CD14-positive monocyte (primary cell): Measurements from ENCODE around the gene PFDN5. TPM values are rescaled to one million over a fixed set of nuclear protein-coding genes. Genes with fewer than 3 reads are reported as not detected.

ENCODE experiments used
- DNase-seq, 3 donors: peaks; one replicate each; pipeline ENCODE4 v3.0.0-alpha.2; 2011 to 2022
- H2AFZ ChIP-seq: 2 replicates; pipeline ENCODE4 v1.6.0; 2012; ENCODE audit warnings: mild to moderate bottlenecking, low read depth, low read length, inconsistent platforms; ENCODE audit not compliant: insufficient read depth, poor library complexity, severe bottlenecking
- H3K27ac ChIP-seq, 2 donors: 1 replicate in 1 of 2; 2 replicates in 1 of 2; pipeline ENCODE4 v1.5.1; 2012 to 2013; ENCODE audit warnings: low read length in 2 of 2, control low read depth in 1 of 2, inconsistent platforms in 1 of 2, low read depth in 1 of 2, mild to moderate bottlenecking in 1 of 2
- H3K27me3 ChIP-seq, 2 donors: one replicate each; pipeline versions ENCODE4 v1.6.0 to v1.6.1; 2011 to 2013; ENCODE audit warnings: low read length in 2 of 2; ENCODE audit not compliant: control insufficient read depth in 2 of 2, insufficient read depth in 2 of 2
- H3K36me3 ChIP-seq, 2 donors: replicated peaks in 1 of 2; 1 replicate in 1 of 2; 2 replicates in 1 of 2; pipeline versions ENCODE4 v1.5.1 to v1.6.1; 2012 to 2013; ENCODE audit warnings: low read length in 2 of 2, control low read depth in 1 of 2, inconsistent platforms in 1 of 2, mild to moderate bottlenecking in 1 of 2; ENCODE audit not compliant: insufficient read depth in 2 of 2, control insufficient read depth in 1 of 2
- H3K4me1 ChIP-seq, 2 donors: 1 replicate in 1 of 2; 2 replicates in 1 of 2; pipeline versions ENCODE4 v1.5.1 to v1.6.1; 2012 to 2013; ENCODE audit warnings: low read length in 2 of 2, control low read depth in 1 of 2, inconsistent platforms in 1 of 2, mild to moderate bottlenecking in 1 of 2, moderate library complexity in 1 of 2; ENCODE audit not compliant: insufficient read depth in 2 of 2, control insufficient read depth in 1 of 2
- H3K4me2 ChIP-seq: replicated peaks from 2 replicates; pipeline ENCODE3; 2012; ENCODE audit warnings: low read length, moderate library complexity, mild to moderate bottlenecking; ENCODE audit not compliant: poor library complexity, severe bottlenecking; ENCODE audit errors: extremely low read depth
- H3K4me3 ChIP-seq, 3 experiments: fragments of 200-600 bp in 1 of 3; sonication (generic) in 1 of 3; replicated peaks in 1 of 3; 1 replicate in 2 of 3; 2 replicates in 1 of 3; pipeline ENCODE4 v1.5.1; 2011 to 2013; ENCODE audit warnings: low read length in 3 of 3, mild to moderate bottlenecking in 3 of 3, control low read depth in 2 of 3, low read depth in 2 of 3, inconsistent platforms in 1 of 3, moderate library complexity in 1 of 3
- H3K79me2 ChIP-seq: 2 replicates; pipeline ENCODE4 v1.6.0; 2012; ENCODE audit warnings: mild to moderate bottlenecking, control low read depth, inconsistent platforms, low read length, moderate library complexity; ENCODE audit not compliant: insufficient read depth
- H3K9ac ChIP-seq: 2 replicates; pipeline ENCODE4 v1.6.0; 2017; ENCODE audit warnings: low read length, mild to moderate bottlenecking; ENCODE audit not compliant: insufficient read depth, poor library complexity, severe bottlenecking
- H3K9me3 ChIP-seq, 2 donors: replicated peaks in 1 of 2; 1 replicate in 1 of 2; 2 replicates in 1 of 2; pipeline versions ENCODE4 v1.5.1 to v1.6.1; 2012 to 2013; ENCODE audit warnings: low read length in 2 of 2, control low read depth in 1 of 2; ENCODE audit not compliant: control insufficient read depth in 1 of 2, insufficient read depth in 1 of 2
- H4K20me1 ChIP-seq: 2 replicates; pipeline ENCODE4 v1.6.0; 2012; ENCODE audit warnings: mild to moderate bottlenecking, low read length, control low read depth, moderate library complexity; ENCODE audit not compliant: insufficient read depth
- H3K27ac Mint-ChIP-seq, 7 donors: one replicate each; pipeline ENCODE4 v1.8.0; 2020; ENCODE audit warnings: mild to moderate bottlenecking in 7 of 7, mixed read lengths in 7 of 7, moderate library complexity in 6 of 7, inconsistent platforms in 2 of 7
- H3K27me3 Mint-ChIP-seq, 3 donors: one replicate each; pipeline ENCODE4 v1.8.0; 2021 to 2022; ENCODE audit warnings: low read depth in 3 of 3, mild to moderate bottlenecking in 3 of 3, mixed read lengths in 3 of 3, moderate library complexity in 3 of 3, inconsistent platforms in 1 of 3
- H3K36me3 Mint-ChIP-seq, 2 donors: one replicate each; pipeline ENCODE4 v1.8.0; 2020; ENCODE audit warnings: mixed read lengths in 2 of 2, inconsistent platforms in 1 of 2, mild to moderate bottlenecking in 1 of 2
- H3K4me1 Mint-ChIP-seq: one replicate; pipeline ENCODE4 v1.8.0; 2020; ENCODE audit warnings: mild to moderate bottlenecking, mixed read lengths
- H3K4me3 Mint-ChIP-seq, 2 donors: one replicate each; pipeline ENCODE4 v1.8.0; 2020; ENCODE audit warnings: mild to moderate bottlenecking in 2 of 2, mixed read lengths in 2 of 2, moderate library complexity in 1 of 2
- H3K9me3 Mint-ChIP-seq, 7 donors: one replicate each; pipeline ENCODE4 v1.8.0; 2020 to 2022; ENCODE audit warnings: mixed read lengths in 7 of 7, mild to moderate bottlenecking in 6 of 7, moderate library complexity in 6 of 7, inconsistent platforms in 2 of 7
- whole genome bisulfite sequencing: methylation state at CpG from one replicate; pipeline ENCODE4 v1.1.5; 2013; ENCODE audit warnings: missing lambda C conversion rate; ENCODE audit not compliant: insufficient coverage; 5-methylcytosine and 5-hydroxymethylcytosine counted together
- intact Hi-C, 2 donors: fragments of 100-400 bp; cut with micrococcal nuclease; formaldehyde crosslinking; loops; one replicate each; pipeline versions ENCODE4 v1.15.0 to v1.15.1; 2023
- polyA plus RNA-seq, 3 donors: library from polyadenylated mRNA; depleted of rRNA in 1 of 3; unstranded in 2 of 3; stranded (reverse) in 1 of 3; fragments of 300-500 nt in 2 of 3; fragments of >200 nt in 1 of 3; fragmentation: Illumina TruSeq in 2 of 3; gene quantifications; 1 replicate in 2 of 3; 2 replicates in 1 of 3; pipeline ENCODE4 v1.2.3, GENCODE V29; 2012 to 2021
- TF ChIP-seq, protein P1 (sequence below): fragments of 200-600 bp; IDR thresholded peaks from one replicate; pipeline ENCODE4 v1.8.0; 2022; ENCODE audit warnings: antibody characterized with exemption, mild to moderate bottlenecking

The PFDN5 gene
- polyA plus RNA-seq, 3 donors, result 1,474 to 2,196 (median 1,751) TPM

DNA sequence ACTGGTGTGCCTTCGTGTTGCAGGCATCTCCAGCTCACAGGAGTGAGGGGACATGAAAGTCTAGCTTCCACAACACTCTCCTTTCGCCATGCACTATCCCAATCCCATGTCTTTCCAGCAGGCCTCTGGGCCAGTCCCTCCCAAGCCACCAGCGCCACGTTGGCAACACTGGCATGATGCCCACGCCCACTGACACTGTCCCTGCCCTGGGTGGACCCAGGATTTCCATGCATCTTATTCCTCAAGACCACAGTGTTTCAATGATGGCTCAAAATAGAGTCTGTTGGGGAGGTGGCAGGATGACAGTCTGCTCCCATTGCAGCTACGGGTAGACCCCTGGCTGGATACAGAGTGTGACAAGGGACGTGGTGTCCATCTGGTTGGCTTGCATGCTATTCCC is 38.5 kb downstream of the PFDN5 start:
- Mint-ChIP-seq H3K4me1 (peaks cover 21% of the 10 kb centered on the region), H3K9me3 (peaks cover 0 to 2% (median 0%) of the 10 kb centered on the region in 7 donors), H3K27ac (no peak overlapping the region), H3K36me3 (peaks cover 0 to 2% of the 10 kb centered on the region in 2 donors), H3K4me3 (peak overlapping the region in 1 of 2 donors; percentile 35), H3K27me3 (peaks cover 46 to 59% (median 46%) of the 10 kb centered on the region in 3 donors)
- TF ChIP-seq, protein P1, sequence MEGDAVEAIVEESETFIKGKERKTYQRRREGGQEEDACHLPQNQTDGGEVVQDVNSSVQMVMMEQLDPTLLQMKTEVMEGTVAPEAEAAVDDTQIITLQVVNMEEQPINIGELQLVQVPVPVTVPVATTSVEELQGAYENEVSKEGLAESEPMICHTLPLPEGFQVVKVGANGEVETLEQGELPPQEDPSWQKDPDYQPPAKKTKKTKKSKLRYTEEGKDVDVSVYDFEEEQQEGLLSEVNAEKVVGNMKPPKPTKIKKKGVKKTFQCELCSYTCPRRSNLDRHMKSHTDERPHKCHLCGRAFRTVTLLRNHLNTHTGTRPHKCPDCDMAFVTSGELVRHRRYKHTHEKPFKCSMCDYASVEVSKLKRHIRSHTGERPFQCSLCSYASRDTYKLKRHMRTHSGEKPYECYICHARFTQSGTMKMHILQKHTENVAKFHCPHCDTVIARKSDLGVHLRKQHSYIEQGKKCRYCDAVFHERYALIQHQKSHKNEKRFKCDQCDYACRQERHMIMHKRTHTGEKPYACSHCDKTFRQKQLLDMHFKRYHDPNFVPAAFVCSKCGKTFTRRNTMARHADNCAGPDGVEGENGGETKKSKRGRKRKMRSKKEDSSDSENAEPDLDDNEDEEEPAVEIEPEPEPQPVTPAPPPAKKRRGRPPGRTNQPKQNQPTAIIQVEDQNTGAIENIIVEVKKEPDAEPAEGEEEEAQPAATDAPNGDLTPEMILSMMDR, result no peak
- no peak overlapping the region for H3K9ac ChIP-seq
- no peak overlapping the region for H2AFZ ChIP-seq
- no peaks in the 10 kb centered on the region for H3K79me2 ChIP-seq
- intact Hi-C loops, result no loop called here
- H3K9me3 ChIP-seq, result no peaks in the 10 kb centered on the region
- no peak overlapping the region for H3K4me3 ChIP-seq
- H3K4me2 ChIP-seq, result no peak overlapping the region
- H3K27me3 ChIP-seq, result peaks cover 5 to 36% of the 10 kb centered on the region in 2 donors
- H4K20me1 ChIP-seq, result no peaks in the 10 kb centered on the region
- no peak for DNase-seq
- H3K27ac ChIP-seq, result no peak overlapping the region
- WGBS, result 83% methylated on average over 5 of the region's 7 CpGs
- peaks cover 6 to 9% of the 10 kb centered on the region in 2 donors for H3K4me1 ChIP-seq
- no peaks in the 10 kb centered on the region for H3K36me3 ChIP-seq

DNA sequence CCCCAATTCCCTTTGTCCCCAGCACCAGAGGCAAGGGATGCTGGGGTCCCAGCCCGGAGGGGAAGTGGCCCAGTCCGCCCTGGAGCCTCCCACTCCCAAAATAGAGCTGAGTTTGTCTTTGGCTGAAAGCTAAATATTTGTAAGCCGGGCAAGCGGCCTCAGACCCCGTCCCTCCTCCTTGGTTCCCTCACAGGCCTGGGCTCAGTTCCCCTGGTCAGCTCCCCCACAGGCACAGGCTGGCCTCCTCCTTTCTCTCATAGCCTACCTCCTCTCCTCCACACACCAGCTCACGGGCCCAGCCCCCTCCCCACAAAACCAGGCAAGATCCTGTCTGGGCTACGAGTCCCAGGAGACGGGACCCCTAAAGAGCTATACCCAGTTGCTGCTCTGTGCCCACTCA is 39.5 kb downstream of the PFDN5 start:
- WGBS, result 90% methylated on average over 4 of the region's 8 CpGs
- H3K9me3 ChIP-seq, result no peaks in the 10 kb centered on the region
- H3K4me1 Mint-ChIP-seq, result peaks cover 21% of the 10 kb centered on the region
- H3K4me2 ChIP-seq, result no peak overlapping the region
- peaks cover 48 to 68% (median 48%) of the 10 kb centered on the region in 3 donors for H3K27me3 Mint-ChIP-seq
- H2AFZ ChIP-seq, result no peak overlapping the region
- no peak overlapping the region for H3K9ac ChIP-seq
- TF ChIP-seq, protein P1, result no peak
- no peak overlapping the region for H3K4me3 ChIP-seq
- DNase-seq, result no peak
- H3K4me1 ChIP-seq, result peaks cover 6 to 9% of the 10 kb centered on the region in 2 donors
- peaks cover 0 to 2% (median 0%) of the 10 kb centered on the region in 7 donors for H3K9me3 Mint-ChIP-seq
- no peaks in the 10 kb centered on the region for H3K79me2 ChIP-seq
- intact Hi-C loops, result no loop called here
- H3K36me3 Mint-ChIP-seq, result peaks cover 0 to 2% of the 10 kb centered on the region in 2 donors
- H3K27ac Mint-ChIP-seq, result peak overlapping the region in 1 of 7 donors; percentile 56
- H4K20me1 ChIP-seq, result no peaks in the 10 kb centered on the region
- no peak overlapping the region for H3K27ac ChIP-seq
- no peaks in the 10 kb centered on the region for H3K36me3 ChIP-seq
- no peak overlapping the region for H3K4me3 Mint-ChIP-seq
- H3K27me3 ChIP-seq, result peaks cover 5 to 37% of the 10 kb centered on the region in 2 donors
